Gastroesophageal sphincter (tissue), 3 donors: ENCODE data around the gene SLC17A9.

ENCODE experiments used
- POLR2A ChIP-seq, 2 donors: fragments of 450-650 bp; IDR thresholded peaks; one replicate each; pipeline ENCODE4 v1.6.1; 2017; ENCODE audit warnings: antibody characterized with exemption in 2 of 2, mild to moderate bottlenecking in 2 of 2, moderate library complexity in 1 of 2
- TF ChIP-seq, protein P1 (sequence below), 4 experiments: fragments of 200-600 bp in 2 of 4; fragments of 450-650 bp in 2 of 4; sonication (generic) in 1 of 4; IDR thresholded peaks; one replicate each; pipeline ENCODE4 v1.5.1; 2017 to 2019; ENCODE audit warnings: antibody characterized with exemption in 4 of 4, mild to moderate bottlenecking in 2 of 4, moderate library complexity in 2 of 4

DNA sequence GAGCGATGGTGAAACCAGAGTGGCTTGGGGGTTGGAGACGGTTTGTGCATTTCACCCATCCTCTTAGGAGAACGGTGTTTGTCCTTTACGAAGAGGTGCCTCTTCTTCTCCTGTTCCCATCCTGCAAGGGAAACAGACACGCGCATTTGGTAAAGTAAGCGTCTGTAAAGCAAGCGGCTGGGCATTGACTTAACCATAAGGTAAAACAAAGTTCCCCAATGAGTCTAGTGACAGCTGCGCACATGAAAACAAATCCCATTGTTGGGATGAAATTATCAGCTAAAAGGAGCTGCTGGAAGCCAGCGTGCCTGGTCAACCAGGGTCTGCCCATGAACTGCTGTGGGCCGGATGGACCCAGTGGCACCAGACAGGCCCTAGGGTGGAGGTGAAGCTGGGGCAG lies 48.4 kb downstream of the SLC17A9 start:
- TF ChIP-seq, protein P1, sequence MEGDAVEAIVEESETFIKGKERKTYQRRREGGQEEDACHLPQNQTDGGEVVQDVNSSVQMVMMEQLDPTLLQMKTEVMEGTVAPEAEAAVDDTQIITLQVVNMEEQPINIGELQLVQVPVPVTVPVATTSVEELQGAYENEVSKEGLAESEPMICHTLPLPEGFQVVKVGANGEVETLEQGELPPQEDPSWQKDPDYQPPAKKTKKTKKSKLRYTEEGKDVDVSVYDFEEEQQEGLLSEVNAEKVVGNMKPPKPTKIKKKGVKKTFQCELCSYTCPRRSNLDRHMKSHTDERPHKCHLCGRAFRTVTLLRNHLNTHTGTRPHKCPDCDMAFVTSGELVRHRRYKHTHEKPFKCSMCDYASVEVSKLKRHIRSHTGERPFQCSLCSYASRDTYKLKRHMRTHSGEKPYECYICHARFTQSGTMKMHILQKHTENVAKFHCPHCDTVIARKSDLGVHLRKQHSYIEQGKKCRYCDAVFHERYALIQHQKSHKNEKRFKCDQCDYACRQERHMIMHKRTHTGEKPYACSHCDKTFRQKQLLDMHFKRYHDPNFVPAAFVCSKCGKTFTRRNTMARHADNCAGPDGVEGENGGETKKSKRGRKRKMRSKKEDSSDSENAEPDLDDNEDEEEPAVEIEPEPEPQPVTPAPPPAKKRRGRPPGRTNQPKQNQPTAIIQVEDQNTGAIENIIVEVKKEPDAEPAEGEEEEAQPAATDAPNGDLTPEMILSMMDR (IDR thresholded peaks at IDR 0.05), result no peak
- TF ChIP-seq POLR2A (IDR thresholded peaks at IDR 0.05), result no peak
